ENCODE results near the gene RAB3IP.
"Not testable (repeated sequence)": the region's sequence is repeated elsewhere in the genome, so short reads cannot be mapped to it uniquely, and the experiment has no call there.

The RAB3IP gene

DNA sequence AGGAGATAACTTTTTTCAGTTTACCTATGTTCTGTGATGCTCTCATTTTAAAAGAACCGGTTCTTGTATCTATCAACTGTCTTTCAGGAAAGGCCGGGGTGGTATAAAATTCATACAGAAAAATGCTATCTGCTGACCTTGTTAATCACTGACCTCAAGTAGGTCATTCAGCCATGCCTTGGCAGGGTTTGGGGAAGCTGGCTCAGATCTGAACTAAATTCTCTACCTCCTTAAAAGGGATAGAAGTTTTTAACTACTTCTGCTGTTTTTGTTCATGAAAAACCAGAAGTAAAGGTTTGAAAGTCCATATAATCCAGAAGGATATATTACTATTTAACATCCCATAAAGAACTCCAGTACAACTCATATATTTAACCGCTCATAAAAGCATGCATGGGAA is 96.4 kb downstream of the RAB3IP start:
- DNase-seq (ENCODE audit: low read depth in 3 of 3, low spot score in 1 of 3) = no peak

GRCh38 chr12:69836015-69836414 is 97.4 kb downstream of the RAB3IP start:
- no peak for DNase-seq (ENCODE audit: low read depth in 3 of 3, low spot score in 1 of 3)

- DNase-seq (ENCODE audit: low read depth in 3 of 3, low spot score in 1 of 3) = no peak
Observed at GRCh38 chr12:69837191-69837590, 98.5 kb downstream of the RAB3IP start.

DNA sequence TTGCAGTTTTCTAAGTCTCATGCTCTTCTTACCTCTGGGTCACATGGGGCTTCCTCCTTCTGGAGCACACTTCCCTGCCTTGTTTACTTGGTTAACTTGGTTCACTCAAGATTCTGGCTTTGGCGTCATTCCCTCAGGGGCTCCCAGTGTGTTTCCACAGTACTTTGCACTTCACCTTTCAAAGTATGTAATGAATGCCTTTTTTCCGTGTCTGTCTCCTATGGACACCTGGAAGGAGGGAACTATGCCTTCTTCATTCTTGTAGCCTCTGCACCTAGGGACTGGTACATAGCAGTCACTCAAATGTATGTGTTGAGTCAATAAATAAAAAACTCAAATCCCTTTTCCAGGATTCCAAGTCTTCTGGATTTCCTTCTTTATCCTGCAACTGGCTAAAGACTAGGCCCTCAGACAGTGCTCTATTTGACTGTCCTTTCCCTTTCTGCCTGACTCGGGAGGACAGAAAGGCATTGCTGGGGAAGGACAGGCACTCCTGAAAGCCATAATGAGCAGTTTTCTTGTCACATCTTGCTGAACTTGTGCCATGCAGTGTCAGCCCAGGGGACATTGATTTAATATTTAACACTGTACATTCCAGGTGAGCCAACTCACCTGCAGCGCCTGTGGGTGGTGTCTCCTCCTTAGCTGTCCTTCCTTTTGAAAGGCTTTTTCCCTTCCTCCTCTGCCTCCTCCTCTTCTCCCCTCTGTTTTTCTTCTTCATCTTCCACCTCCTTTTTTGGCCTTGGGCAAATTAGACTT is 99.2 kb downstream of the RAB3IP start:
- no peak for DNase-seq (ENCODE audit: low read depth in 3 of 3, low spot score in 1 of 3)

DNA sequence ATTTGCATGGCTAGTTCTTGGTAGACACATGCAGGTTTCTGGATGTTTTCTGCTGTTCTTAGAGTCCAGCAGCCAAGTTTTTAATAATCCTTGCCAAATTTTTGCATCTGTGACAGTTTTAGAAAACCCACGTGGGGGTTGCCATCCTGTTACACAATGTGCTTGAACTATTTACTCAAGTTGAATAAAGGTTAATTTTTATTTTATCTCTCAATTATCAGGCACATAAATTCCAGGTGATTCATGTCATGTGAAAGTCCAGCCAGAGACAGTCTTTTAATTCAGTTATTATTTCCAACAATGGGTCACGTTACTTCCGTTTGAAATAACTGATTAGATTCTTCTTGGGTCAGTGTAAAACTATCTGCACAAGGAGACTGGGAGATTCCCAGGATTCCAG is 102.1 kb downstream of the RAB3IP start:
- DNase-seq (ENCODE audit: low read depth in 3 of 3, low spot score in 1 of 3) = no peak

GRCh38 chr12:69843608-69844007 is 104.9 kb downstream of the RAB3IP start:
- DNase-seq (ENCODE audit: low read depth in 3 of 3, low spot score in 1 of 3) = no peak

DNA sequence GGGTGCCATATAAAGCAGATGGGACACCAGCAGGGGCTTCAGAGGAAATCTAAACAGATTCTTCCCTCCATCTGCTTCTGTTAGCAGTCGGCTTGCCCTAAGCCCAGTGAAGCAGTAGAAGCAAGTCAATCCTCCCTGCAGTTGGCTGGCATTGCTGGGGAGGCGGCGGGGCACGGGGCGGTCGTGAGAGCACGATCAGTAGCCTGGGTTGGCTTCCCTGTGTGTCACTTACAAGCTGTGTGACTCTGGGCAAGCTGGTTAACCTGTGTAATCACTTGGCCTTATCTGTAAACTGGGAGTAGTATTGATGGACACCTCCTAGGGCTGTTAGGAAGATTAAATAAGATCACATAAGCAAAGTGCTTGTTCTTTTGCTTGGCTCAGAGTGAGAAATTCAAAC is 105.8 kb downstream of the RAB3IP start:
- DNase-seq (ENCODE audit: low read depth in 3 of 3, low spot score in 1 of 3) = no peak

DNA sequence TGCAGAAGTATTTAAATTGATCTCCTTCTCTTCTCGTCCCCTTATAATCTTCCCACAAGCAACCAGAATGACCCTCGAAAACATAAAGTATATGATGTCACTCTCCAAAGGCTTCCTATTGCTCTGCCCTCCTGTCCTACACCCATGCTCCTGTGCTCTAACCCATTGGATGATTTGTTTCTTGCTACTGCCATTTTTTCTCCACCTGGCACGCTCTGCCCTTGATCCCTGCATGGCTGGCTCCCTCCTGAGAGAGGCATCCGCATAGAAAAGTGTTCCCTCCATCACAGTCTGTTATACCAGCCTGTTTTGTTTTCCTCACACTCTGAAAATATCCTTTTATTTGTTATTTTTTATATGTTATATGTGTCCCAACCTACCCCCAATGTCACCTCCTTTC is 106.2 kb downstream of the RAB3IP start:
- no peak for DNase-seq (ENCODE audit: low read depth in 3 of 3, low spot score in 1 of 3)

GRCh38 chr12:69846976-69847375 is 108.3 kb downstream of the RAB3IP start:
- no peak for DNase-seq (ENCODE audit: low read depth in 3 of 3, low spot score in 1 of 3)

- no peak for DNase-seq (ENCODE audit: low read depth in 3 of 3, low spot score in 1 of 3)
Observed at GRCh38 chr12:69851976-69852375, 113.3 kb downstream of the RAB3IP start.

- DNase-seq (ENCODE audit: low read depth in 3 of 3, low spot score in 1 of 3) = not testable (repeated sequence)
Observed at GRCh38 chr12:69853176-69853961, 114.7 kb downstream of the RAB3IP start.

GRCh38 chr12:69866698-69867097 is 128.0 kb downstream of the RAB3IP start:
- DNase-seq (ENCODE audit: low read depth in 3 of 3, low spot score in 1 of 3) = no peak

DNA sequence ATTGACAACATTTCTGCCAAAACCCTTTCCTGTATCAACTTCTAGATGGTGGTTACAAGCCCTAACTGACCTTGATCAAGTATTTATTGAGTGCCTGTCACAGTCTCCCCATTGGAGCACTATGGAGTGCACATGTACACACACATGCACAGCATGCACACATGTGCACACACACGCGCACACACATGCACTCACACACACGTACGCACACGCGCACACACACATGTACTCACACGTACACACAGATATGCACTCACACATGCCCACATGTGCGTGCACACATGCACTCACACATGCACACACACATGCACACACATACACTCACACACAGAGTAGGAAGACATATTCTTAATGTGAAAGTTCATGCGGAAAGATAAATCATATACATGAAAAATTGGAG is 130.0 kb downstream of the RAB3IP start:
- DNase-seq (ENCODE audit: low read depth in 3 of 3, low spot score in 1 of 3) = no peak

DNA sequence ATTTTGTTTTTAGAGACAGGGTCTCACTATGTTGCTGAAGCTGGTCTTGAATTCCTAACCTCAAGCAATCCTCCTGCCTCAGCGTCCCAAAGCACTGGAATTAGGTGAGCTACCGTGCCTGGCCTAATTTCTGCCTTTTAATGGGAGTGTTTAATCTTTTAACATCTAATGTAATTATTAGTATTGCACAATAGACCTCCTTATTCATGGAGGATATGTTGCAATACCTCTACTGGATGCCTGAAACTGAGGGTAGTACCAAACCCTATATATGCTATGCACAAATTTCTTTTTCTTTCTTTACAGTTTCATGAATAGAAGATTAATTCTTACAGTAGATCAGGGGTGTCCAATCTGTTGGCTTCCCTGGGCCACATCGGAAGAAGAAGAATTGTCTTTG is 134.1 kb downstream of the RAB3IP start:
- no peak for DNase-seq (ENCODE audit: low read depth in 3 of 3, low spot score in 1 of 3)

Data from stimulated activated CD4-positive, alpha-beta T cell treated with anti-CD3 and anti-CD28 coated beads, TNF-alpha, amount 100 ng/mL, for 1 hour (primary cell).